HUES64 (cell line): ENCODE results near the gene IGSF9.

Experiments used
- H3K27ac ChIP-seq: 2 replicates; pipeline ENCODE4 v1.7.0; 2013; ENCODE audit warnings: low read depth, low read length, inconsistent platforms
- H3K27me3 ChIP-seq: 2 replicates; pipeline ENCODE4 v1.6.1; 2013; ENCODE audit warnings: mild to moderate bottlenecking, low read length; ENCODE audit not compliant: insufficient read depth
- H3K36me3 ChIP-seq: 2 replicates; pipeline ENCODE4 v1.6.1; 2013; ENCODE audit warnings: mild to moderate bottlenecking, low read length; ENCODE audit not compliant: insufficient read depth
- H3K4me1 ChIP-seq: 2 replicates; pipeline ENCODE4 v1.6.1; 2013; ENCODE audit warnings: mild to moderate bottlenecking, low read length, moderate library complexity; ENCODE audit not compliant: insufficient read depth
- H3K4me3 ChIP-seq: 2 replicates; pipeline ENCODE4 v1.5.1; 2013; ENCODE audit warnings: mild to moderate bottlenecking, low read length, moderate library complexity
- H3K9ac ChIP-seq: 2 replicates; pipeline ENCODE4 v1.6.1; 2013; ENCODE audit warnings: mild to moderate bottlenecking, low read depth, low read length
- H3K9me3 ChIP-seq: 2 replicates; pipeline ENCODE4 v1.6.1; 2013; ENCODE audit warnings: low read depth, low read length; ENCODE audit not compliant: insufficient read depth
- WGBS: fragments of 150-250, 120-280 bp; methylation state at CpG from one replicate; pipeline ENCODE4 v1.1.7; 2013; ENCODE audit warnings: missing lambda C conversion rate; 5-methylcytosine and 5-hydroxymethylcytosine counted together

IGSF9 gene

GRCh38 chr1:159938211-159938852 is 7.1 kb downstream of the IGSF9 start:
- H3K9ac ChIP-seq = no peak overlapping the region
- H3K4me1 ChIP-seq = peaks cover 26% of the 10 kb centered on the region
- no peak overlapping the region for H3K27ac ChIP-seq
- H3K4me3 ChIP-seq = no peak overlapping the region
- H3K9me3 ChIP-seq = no peaks in the 10 kb centered on the region
- peaks cover 17% of the 10 kb centered on the region for H3K36me3 ChIP-seq
- no peaks in the 10 kb centered on the region for H3K27me3 ChIP-seq
- WGBS = 80% methylated on average over 7 of the region's 7 CpGs

- no peak overlapping the region for H3K9ac ChIP-seq
- H3K27ac ChIP-seq = peak overlapping the region; percentile 30; the same call in 1 of the 2 replicates
- H3K9me3 ChIP-seq = no peaks in the 10 kb centered on the region
- H3K4me1 ChIP-seq = peaks cover 26% of the 10 kb centered on the region
- no peaks in the 10 kb centered on the region for H3K27me3 ChIP-seq
- WGBS = 32% methylated on average over 4 of the region's 4 CpGs
- H3K36me3 ChIP-seq = peaks cover 15% of the 10 kb centered on the region
- no peak overlapping the region for H3K4me3 ChIP-seq
Observed at GRCh38 chr1:159937054-159937750, 8.2 kb downstream of the IGSF9 start.

DNA sequence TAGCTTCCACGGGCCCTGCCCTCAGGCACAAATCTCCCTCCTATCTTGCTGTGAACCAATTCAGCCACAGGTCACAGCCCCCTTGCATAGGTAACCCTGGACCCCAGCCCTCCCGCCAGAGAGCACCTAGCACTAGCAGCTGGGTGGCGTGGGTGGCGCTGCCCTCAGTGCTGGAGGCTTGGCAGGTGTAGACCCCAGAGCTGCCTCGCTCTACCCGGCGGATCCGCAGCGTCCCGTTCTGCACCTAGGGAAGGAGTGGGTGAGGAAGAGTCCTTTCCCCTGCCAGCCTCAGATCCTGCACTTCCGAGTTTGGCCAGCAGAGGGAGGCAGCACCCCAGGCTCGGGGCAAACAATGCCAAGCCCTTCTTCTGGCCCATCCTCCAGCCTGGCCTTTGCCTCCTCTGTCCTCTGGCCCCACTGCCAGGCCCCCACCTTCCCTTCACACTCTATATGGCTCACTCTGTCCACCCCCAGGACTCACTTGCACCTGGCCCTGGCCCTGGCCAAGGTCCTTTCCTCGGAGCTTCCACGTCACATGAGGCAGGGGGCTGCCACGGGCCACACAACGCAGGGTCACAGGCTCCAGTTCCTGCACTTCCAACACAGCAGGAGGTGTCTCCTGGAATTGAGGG is 9.0 kb downstream of the IGSF9 start:
- 37% methylated on average over 16 of the region's 16 CpGs for WGBS

GRCh38 chr1:159935719-159936272 is 9.6 kb downstream of the IGSF9 start:
- peaks cover 20% of the 10 kb centered on the region for H3K4me1 ChIP-seq
- H3K4me3 ChIP-seq = no peak overlapping the region
- H3K9me3 ChIP-seq = no peaks in the 10 kb centered on the region
- H3K9ac ChIP-seq = no peak overlapping the region
- WGBS = 77% methylated on average over 4 of the region's 4 CpGs
- no peak overlapping the region for H3K27ac ChIP-seq
- H3K36me3 ChIP-seq = peaks cover 20% of the 10 kb centered on the region
- H3K27me3 ChIP-seq = no peaks in the 10 kb centered on the region

More for the DNA sequence above, 9.0 kb downstream of the IGSF9 start:
- Histone ChIP-seq H3K27ac (no peak overlapping the region), H3K36me3 (peaks cover 21% of the 10 kb centered on the region), H3K4me1 (peaks cover 23% of the 10 kb centered on the region), H3K4me3 (no peak overlapping the region), H3K27me3 (no peaks in the 10 kb centered on the region), H3K9ac (no peak overlapping the region), H3K9me3 (no peaks in the 10 kb centered on the region)

GRCh38 chr1:159935305-159935704 is 10.1 kb downstream of the IGSF9 start:
- no peak overlapping the region for H3K4me3 ChIP-seq
- no peak overlapping the region for H3K27ac ChIP-seq
- H3K4me1 ChIP-seq = peaks cover 16% of the 10 kb centered on the region
- peaks cover 19% of the 10 kb centered on the region for H3K36me3 ChIP-seq
- no peaks in the 10 kb centered on the region for H3K27me3 ChIP-seq
- no peak overlapping the region for H3K9ac ChIP-seq
- H3K9me3 ChIP-seq = no peaks in the 10 kb centered on the region
- 94% methylated on average over 11 of the region's 11 CpGs for WGBS

DNA sequence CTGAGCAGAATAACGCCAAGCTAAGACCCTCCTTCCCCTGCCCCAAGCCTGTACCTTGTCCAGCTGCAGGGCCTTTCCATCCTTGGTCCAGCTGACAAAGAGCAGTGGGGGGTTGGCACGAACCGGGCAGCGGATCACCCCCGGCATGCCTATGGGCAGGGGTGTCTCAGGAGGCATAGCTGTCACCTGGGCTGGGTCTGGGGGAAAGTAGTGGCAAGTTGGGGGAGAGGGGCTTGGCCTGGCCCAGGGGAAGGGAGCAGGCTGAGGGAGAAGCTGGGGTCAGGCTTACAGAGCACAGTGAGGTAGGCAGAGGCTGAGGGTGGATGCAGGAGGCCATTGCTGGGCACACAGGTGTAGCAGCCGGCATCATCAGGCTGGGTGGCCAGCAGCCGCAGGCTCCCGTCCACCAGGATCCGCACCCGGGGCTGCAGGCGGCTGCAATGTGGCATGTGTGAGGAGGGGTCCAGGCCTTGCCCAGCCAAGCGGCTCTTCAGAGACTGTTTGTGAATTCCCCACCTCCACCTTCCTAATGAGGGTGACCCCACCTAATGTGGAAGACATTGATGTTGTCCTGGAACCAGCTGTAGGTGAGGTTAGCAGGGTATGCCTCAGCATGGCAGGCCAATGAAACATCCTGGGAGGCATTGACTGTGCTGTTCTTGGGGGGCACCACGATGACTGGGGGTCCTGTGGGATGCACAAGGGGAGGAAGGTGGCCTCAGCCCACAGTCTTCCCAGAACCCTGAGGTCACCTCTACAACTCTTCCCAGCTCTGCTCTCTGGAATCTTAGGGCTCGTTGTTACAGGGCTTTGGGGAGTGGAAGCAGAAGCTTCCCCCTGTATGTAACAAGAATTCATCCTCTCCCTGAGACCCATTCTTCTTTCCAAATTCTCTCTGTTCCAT is 11.0 kb downstream of the IGSF9 start:
- Histone ChIP-seq H3K9ac (no peak overlapping the region), H3K4me3 (no peak overlapping the region), H3K9me3 (no peaks in the 10 kb centered on the region), H3K4me1 (peaks cover 16% of the 10 kb centered on the region), H3K36me3 (peaks cover 21% of the 10 kb centered on the region), H3K27me3 (no peaks in the 10 kb centered on the region), H3K27ac (no peak overlapping the region)
- WGBS = 90% methylated on average over 13 of the region's 14 CpGs

- Histone ChIP-seq H3K27ac (no peak overlapping the region), H3K4me3 (no peak overlapping the region), H3K27me3 (no peaks in the 10 kb centered on the region), H3K4me1 (peaks cover 14% of the 10 kb centered on the region), H3K36me3 (peaks cover 25% of the 10 kb centered on the region), H3K9me3 (no peaks in the 10 kb centered on the region), H3K9ac (no peak overlapping the region)
- WGBS = 93% methylated on average over 4 of the region's 4 CpGs
Observed at GRCh38 chr1:159933347-159933746, 12.1 kb downstream of the IGSF9 start.

DNA sequence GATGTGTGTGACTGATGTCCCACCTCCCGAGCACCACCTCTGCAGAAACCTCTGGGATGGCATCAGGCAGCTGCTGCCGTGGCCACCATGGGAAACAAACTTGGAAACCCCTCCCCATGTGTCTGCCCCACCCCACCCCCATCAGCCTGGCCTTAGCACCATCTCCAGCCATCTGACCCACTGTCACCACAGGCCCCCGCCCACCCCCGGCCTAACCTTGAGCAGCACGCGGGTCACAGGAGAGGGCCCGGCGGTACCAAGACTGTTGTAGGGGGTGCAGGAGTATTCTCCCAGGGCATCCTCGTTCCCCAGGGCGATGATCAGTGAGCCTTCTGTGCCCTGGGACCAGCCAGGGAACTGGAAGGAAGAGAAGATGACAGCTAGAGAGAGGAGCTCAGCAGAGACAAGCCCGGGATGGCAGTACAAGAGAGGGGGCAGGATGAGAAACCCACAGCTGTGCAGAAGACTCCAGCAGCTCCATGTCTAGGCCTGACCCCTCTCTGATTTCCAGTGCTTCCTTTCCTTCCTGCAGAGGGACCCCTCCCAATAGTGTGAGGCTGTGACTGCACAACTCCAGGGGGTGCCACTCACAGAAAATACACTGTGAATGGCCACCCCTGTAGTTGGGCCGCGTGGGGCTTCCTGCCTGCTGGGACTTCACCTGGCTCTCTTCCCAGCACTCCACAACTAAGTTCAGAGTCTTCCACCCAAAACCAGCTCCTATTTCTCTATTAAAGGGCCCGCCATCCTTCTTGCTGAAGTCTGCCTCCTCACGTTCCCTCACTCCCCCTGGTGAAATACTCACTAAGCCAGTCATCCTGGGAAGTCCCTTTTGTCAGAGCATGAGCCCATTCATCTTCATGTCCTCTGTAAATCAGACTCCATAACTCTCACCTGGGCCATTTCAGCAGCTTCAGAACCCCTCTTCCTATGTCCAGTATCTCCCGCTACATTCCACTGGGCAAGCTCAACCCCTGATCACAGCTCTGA is 12.8 kb downstream of the IGSF9 start:
- Histone ChIP-seq H3K36me3 (peaks cover 27% of the 10 kb centered on the region), H3K9ac (no peak overlapping the region), H3K4me1 (peaks cover 11% of the 10 kb centered on the region), H3K4me3 (no peak overlapping the region), H3K27ac (no peak overlapping the region), H3K27me3 (no peaks in the 10 kb centered on the region), H3K9me3 (no peaks in the 10 kb centered on the region)
- WGBS = 88% methylated on average over 16 of the region's 16 CpGs

GRCh38 chr1:159931795-159932173 is 13.6 kb downstream of the IGSF9 start:
- H3K9me3 ChIP-seq = no peaks in the 10 kb centered on the region
- H3K27me3 ChIP-seq = no peaks in the 10 kb centered on the region
- no peak overlapping the region for H3K9ac ChIP-seq
- H3K4me3 ChIP-seq = no peak overlapping the region
- H3K36me3 ChIP-seq = peaks cover 28% of the 10 kb centered on the region
- H3K27ac ChIP-seq = no peak overlapping the region
- WGBS = 94% methylated on average over 3 of the region's 3 CpGs
- H3K4me1 ChIP-seq = peaks cover 3% of the 10 kb centered on the region; the same call in 1 of the 2 replicates
